GM18951 (cell line): ENCODE data around the gene MAP4K3.

Experiments used
- POLR2A ChIP-seq: IDR thresholded peaks from 4 replicates; pipeline ENCODE4 v1.6.1; 2011; ENCODE audit warnings: mild to moderate bottlenecking; ENCODE audit not compliant: insufficient read length, insufficient read depth; ENCODE audit errors: extremely low read depth
- in situ Hi-C: fragments of 300-500 bp; cut with MboI; formaldehyde crosslinking; loops from one replicate; pipeline ENCODE4 v1.12.0; 2022; ENCODE audit warnings: low sequenced_read_pairs, mixed read lengths, inconsistent platforms; ENCODE audit not compliant: unreplicated experiment

The MAP4K3 gene

DNA sequence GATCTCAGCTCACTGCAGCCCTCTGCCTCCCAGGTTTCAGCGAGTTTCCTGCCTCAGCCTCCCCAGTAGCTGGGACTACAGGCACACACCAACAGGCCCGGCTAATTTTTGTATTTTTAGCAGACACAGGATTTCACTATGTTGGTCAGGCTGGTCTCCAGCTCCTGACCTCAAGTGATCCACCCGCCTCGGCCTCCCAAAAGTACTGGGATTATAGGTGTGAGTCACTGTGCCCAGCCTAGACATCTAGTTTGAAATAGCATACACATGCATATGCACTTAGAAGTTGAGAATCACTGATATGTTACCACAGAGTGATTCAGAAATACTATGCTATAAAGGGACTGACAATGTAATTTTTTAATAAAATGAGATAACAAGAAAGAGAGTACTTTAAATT lies 123.5 kb downstream of the MAP4K3 start:
- in situ Hi-C loops = no loop called here

DNA sequence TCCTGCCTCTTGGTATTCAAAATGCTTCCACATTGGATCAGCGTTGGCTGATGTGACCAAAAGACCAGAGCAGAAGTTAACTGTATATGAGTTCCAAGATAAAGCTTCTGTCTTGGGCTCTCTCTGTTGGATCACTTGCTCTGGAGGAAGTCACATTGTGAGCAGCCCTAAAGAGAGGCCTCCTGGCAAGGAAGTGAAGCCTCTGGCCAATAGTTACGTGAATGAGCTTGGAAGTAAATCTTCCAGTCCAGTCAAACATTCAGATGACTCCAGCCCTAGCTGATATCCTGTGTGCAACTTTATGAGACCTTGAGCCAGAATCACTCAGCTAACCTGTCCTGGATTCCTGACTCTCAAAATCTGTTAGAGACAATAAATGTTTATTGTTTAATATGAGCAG lies 125.6 kb downstream of the MAP4K3 start:
- TF ChIP-seq POLR2A = no peak
- in situ Hi-C loops = no loop called here

More for the DNA sequence above, 123.5 kb downstream of the MAP4K3 start:
- no peak for TF ChIP-seq POLR2A

DNA sequence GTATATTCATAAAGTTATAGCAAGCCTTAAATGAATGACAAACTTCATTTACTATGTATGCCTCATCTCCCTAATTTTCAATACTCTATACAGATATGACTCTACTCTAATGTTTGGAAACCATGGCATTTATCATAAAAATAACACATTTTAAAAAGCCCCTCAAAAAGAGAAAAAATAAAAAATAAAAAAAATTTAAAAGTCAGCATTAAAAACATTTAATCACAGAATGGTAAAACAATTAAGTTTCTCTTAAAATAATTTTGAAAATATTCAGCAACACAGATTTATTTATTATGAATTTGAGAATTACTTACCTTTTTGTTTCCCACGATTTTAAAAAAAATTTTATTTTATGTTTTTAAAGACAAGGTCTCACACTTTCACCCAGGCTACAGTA lies 128.3 kb downstream of the MAP4K3 start:
- in situ Hi-C loops = no loop called here
- no peak for TF ChIP-seq POLR2A

DNA sequence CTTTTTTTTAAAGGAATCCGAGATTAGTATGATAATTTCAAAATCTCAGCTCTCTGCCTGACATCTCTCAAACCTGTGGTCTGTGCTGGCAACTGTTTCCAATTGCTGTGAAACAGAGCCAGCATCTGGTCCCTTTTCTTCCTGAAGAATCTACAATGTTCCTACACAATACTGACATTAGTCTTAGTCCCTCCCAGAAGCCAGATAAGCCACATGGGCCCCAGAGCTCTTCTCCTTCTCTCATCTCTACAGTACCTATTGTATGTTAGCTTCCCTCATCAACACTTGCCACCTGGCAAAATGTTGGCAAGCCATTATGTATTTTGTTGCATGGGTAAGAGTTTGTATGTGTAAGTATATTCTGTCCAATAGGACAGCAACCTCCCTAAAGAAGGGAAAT lies 130.5 kb downstream of the MAP4K3 start:
- in situ Hi-C loops = no loop called here

DNA sequence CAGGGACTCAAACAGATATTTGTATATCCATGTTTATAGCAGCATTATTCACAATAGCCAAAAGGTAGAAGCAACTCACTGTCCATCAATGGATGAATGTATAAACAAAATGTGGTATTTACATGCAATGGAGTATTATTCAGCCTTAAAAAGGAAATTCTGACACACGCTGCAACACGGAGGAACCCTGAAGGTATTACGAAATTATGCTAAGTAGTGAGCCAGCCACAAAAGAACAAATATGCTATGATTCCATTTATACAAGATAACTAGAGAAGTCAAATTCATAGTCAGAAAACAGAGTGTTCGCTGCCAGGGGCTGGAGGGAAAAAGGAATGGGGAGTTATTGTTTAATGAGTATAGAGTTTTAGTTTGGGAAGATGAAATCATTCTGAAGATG lies 132.4 kb downstream of the MAP4K3 start:
- no peak for TF ChIP-seq POLR2A

More for the DNA sequence above, 130.5 kb downstream of the MAP4K3 start:
- no peak for TF ChIP-seq POLR2A

DNA sequence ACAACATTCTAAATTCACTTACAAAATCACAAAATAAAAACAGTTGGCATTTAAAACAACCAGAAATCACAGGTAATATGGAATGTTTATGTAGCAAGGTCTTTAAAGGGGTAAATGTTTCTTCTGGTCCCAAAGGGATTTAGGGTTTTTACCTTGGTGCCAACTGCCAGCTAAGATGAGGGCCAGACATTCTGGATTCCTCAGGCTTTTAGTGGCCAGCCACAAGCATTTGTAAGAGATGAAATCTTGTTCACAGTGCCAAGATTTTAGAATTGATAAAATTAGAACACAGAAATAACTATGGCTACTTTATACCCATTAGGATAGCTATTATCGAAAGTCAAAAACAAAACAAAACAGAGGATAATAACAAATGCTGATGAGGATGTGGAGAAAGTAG lies 132.9 kb downstream of the MAP4K3 start:
- in situ Hi-C loops = no loop called here
- TF ChIP-seq POLR2A = no peak

More for the DNA sequence above, 132.4 kb downstream of the MAP4K3 start:
- in situ Hi-C loops = no loop called here

DNA sequence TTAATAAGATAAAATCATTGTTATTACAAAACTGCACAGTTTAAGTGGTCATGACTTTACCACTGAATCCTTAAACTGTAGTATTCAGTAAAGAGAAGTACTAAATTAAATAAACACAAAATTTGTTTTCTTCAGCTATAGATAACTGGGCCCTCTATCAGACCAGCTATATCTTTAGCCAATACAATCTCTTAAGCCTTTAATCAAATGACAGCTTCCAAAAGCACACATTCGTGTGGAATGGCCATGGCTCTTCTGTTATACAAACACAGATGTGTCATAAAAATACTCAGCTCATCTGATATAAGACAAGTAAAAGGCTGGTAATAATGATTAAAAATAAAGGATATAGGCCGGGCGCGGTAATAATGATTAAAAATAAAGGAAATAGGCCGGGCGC lies 135.7 kb downstream of the MAP4K3 start:
- TF ChIP-seq POLR2A = no peak
- in situ Hi-C loops = no loop called here

DNA sequence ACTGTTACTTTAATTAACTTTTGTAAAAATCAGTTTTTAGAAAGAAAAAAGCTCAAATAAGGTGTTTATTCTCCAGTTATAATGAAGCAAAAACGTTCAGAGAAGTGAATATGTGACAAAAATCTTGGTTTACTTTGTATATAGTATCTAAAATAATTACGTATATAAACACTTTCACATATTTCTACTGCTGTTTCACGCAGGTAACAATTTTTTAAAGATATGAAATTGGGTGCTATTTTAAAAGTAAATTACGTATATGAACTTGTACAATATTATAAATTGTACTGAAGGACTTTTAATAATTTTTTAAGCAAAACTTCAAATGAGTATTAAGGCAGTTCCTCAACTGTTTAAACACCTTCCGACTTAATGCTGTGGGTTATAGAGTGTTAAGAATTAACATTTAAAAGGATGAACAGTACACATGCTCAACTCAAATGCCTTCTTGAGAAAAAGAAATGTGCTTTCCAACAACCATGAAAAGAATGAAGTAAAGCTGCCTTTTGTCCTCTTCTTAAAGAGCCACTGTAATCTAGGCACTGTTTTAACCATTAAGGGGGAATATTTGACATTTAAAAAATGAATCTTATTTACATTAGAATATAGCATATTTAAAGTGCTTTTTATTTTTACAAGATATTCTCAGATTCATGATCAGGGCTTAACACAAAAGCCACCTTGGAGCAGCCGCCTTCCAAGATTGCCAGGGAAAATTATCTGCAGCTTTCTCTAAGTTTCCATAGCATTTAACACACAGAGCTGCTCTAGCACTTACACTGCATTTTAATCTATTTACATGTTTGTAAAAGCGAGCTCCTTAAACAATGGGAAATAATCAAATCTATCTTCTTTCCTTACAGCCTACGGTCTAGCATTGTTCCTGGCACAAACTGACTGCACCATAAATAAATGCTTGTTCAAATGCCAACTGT lies 136.8 kb downstream of the MAP4K3 start:
- in situ Hi-C loops = no loop called here
- no peak for TF ChIP-seq POLR2A

DNA sequence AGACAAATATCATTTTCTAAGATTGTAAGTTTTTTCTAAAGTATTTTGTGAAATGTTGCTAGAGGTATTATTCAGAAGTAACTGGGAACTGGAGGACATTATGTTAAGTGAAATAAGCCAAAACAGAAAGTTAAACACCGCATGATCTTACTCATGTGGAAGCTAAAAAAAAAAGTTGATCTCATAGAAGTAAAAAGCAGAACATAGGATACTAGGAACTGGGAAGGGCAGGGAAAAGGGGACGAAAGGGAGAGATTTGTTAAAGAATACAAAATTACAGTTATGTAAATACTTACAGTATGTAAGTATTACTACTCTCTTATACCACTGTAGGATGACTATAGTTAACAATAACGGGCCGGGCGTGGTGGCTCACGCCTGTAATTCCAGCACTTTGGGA lies 146.7 kb downstream of the MAP4K3 start:
- no peak for TF ChIP-seq POLR2A
- in situ Hi-C loops = no loop called here

DNA sequence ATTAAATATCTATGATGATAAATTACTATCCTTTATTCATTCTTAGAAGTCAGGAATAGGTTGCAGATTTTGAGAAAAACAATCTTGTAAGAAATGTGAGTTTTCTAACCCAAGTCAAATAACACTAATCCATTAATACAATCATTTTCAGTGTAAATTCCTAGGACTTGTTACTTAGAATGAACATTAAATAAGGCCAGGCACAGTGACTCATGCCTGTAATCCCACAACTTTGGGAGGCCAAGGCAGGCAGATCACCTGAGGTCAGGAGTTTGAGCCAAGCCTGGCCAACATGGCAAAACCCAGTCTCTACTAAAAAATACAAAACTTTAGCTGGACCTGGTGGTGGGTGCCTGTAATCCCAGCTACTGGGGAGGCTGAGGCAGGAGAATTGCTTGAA lies 147.5 kb downstream of the MAP4K3 start:
- in situ Hi-C loops = no loop called here

DNA sequence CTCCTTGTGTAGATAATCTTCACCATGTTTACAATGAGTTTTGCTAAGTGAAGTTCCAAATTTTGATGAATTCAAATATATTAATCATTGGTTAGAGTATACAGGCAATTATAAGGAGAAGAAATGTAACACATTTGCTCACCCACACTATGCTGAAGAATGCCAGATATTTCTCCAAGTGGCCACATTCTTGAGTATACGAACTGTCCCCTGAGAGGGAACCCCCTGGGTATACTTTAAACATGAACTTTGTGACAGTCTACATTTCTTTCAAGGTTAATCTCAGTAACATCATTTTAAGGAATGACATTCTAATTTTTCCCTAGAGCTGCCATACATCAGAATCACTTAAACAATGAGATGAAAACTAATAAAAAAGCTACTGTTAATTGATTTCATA lies 153.5 kb downstream of the MAP4K3 start:
- in situ Hi-C loops = no loop called here
- no peak for TF ChIP-seq POLR2A

More for the DNA sequence above, 147.5 kb downstream of the MAP4K3 start:
- no peak for TF ChIP-seq POLR2A

DNA sequence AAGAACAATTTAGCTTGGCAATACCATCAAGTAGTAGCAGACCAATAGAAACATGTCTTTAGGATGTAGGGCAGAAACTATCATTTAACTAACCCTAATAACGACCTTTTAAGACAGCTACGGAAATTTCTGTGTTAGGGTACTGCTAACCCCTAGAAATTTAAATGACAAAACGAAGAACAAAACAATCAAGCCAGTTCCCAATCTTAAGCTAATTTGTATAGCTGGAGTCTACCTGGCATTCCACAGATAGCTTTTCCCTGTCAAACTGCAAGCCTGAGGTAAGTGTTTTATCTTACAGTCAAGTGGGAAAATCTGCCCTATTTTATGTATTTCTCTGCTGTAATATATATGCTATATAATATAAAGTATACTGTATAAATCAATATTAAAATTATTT lies 155.7 kb downstream of the MAP4K3 start:
- in situ Hi-C loops = no loop called here
- no peak for TF ChIP-seq POLR2A

DNA sequence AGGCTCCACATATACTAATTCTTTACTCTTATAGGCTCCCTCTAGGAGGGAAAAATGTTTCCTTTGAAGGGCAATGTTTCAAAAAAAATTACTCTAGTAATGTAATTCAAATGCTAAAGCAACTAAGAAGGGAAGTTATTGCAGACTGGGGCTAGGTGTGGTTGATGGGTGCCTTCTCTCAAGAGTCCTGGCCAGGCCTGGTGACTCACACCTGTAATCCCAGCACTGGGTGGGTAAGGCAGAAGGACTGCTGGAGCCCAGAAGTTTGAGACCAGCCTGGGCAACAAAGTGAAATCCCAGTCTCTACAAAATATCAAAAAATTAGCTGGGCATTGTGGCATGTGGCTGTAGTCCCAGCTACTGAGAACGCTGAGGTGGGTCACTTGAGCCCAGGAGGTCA lies 162.1 kb downstream of the MAP4K3 start:
- TF ChIP-seq POLR2A = no peak
- in situ Hi-C loops = no loop called here

DNA sequence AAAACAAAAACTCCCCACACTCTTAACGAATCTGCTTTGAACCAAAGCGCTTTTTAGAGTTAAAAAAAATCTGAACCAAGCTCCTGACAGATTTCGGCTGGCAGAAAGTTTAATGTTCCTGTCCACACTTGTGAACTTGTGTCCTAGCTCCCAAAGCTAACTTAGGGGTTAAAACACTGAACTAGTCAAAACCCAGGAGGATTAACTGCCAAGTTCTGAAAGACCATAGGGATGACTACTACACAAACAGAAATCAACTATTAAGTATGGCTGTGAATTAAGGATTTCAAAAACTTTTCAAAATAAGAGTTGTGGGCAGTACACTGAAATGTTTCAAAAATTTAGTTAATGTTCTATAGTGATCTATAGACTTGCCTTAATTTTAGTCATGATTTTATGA lies 167.1 kb downstream of the MAP4K3 start:
- no peak for TF ChIP-seq POLR2A
- in situ Hi-C loops = no loop called here
